SK-MEL-5 (cell line): Measurements from ENCODE around the gene ADAMTS10. TPM values are rescaled to one million over a fixed set of nuclear protein-coding genes. Genes with fewer than 3 reads are reported as not detected.

Experiments used
- DNase-seq: peaks from one replicate; pipeline ENCODE4 v3.0.0-alpha.2; 2016; ENCODE audit warnings: low read depth, low spot score
- in situ Hi-C: cut with HindIII; loops from 2 replicates; pipeline ENCODE4 v1.10.0; 2016; ENCODE audit warnings: low sequenced_read_pairs, high pct_unique_total_duplicates, low pct_unique_long_range_greater_than_20kb
- total RNA-seq: library from RNA; depleted of rRNA; stranded (reverse); fragments of >200 nt; shearing (Covaris generic); gene quantifications from 2 replicates; pipeline ENCODE4 v1.2.3, GENCODE V29; 2014

Gene ADAMTS10
- total RNA-seq, 1 experiment from 2014 or later: not detected

- in situ Hi-C loops: no loop called here
Observed at GRCh38 chr19:8608941-8609278, 1.6 kb downstream of the ADAMTS10 start.

GRCh38 chr19:8607386-8607785 is 3.1 kb downstream of the ADAMTS10 start:
- DNase-seq: no peak
- in situ Hi-C loops: no loop called here

More at GRCh38 chr19:8608941-8609278, 1.6 kb downstream of the ADAMTS10 start:
- DNase-seq: no peak

- in situ Hi-C loops: no loop called here
- DNase-seq: no peak
Observed at GRCh38 chr19:8605514-8605913, 5.0 kb downstream of the ADAMTS10 start.

GRCh38 chr19:8601796-8602195 is 8.7 kb downstream of the ADAMTS10 start:
- DNase-seq: no peak
- in situ Hi-C loops: no loop called here

GRCh38 chr19:8600816-8601215 is 9.7 kb downstream of the ADAMTS10 start:
- in situ Hi-C loops: no loop called here
- DNase-seq: no peak

- in situ Hi-C loops: no loop called here
- DNase-seq: no peak
Observed at GRCh38 chr19:8600064-8600463, 10.5 kb downstream of the ADAMTS10 start.

- no peak for DNase-seq
- in situ Hi-C loops: no loop called here
Observed at GRCh38 chr19:8596168-8596567, 14.3 kb downstream of the ADAMTS10 start.

GRCh38 chr19:8595651-8596050 is 14.9 kb downstream of the ADAMTS10 start:
- DNase-seq: no peak
- in situ Hi-C loops: no loop called here

- in situ Hi-C loops: no loop called here
- no peak for DNase-seq
Observed at GRCh38 chr19:8593931-8594330, 16.6 kb downstream of the ADAMTS10 start.

GRCh38 chr19:8592231-8593009 is 18.1 kb downstream of the ADAMTS10 start:
- peak; percentile 87 for DNase-seq
- in situ Hi-C loops: no loop called here

GRCh38 chr19:8589177-8589714 is 21.3 kb downstream of the ADAMTS10 start:
- in situ Hi-C loops: no loop called here

GRCh38 chr19:8585894-8586750 is 24.4 kb downstream of the ADAMTS10 start:
- in situ Hi-C loops: no loop called here
- DNase-seq: peak; percentile 69

More at GRCh38 chr19:8589177-8589714, 21.3 kb downstream of the ADAMTS10 start:
- DNase-seq: no peak

- in situ Hi-C loops: no loop called here
- no peak for DNase-seq
Observed at GRCh38 chr19:8584965-8585893, 25.3 kb downstream of the ADAMTS10 start.

- peak; percentile 71 for DNase-seq
- in situ Hi-C loops: no loop called here
Observed at GRCh38 chr19:8580710-8581281, 29.7 kb downstream of the ADAMTS10 start.

- peak; percentile 64 for DNase-seq
- in situ Hi-C loops: no loop called here
Observed at GRCh38 chr19:8578642-8579265, 31.8 kb downstream of the ADAMTS10 start.

GRCh38 chr19:8577741-8578140 is 32.8 kb downstream of the ADAMTS10 start:
- DNase-seq: no peak
- in situ Hi-C loops: no loop called here

- in situ Hi-C loops: no loop called here
- DNase-seq: no peak
Observed at GRCh38 chr19:8577247-8577646, 33.3 kb downstream of the ADAMTS10 start, which contains the start of gene MYO1F. TSS of gene MYO1F (minus strand) at chr19:8577442. CDS start at chr19:8577309, 133 bp downstream.
